OCI-LY3 (cell line): ENCODE results near the gene PDZD7.

Source experiments
- H2AFZ ChIP-seq: fragments of 200-600, 300-600 bp; shearing (Covaris generic); 2 replicates; pipeline ENCODE4 v1.6.0; 2014; ENCODE audit warnings: antibody characterized with exemption, low read depth, low read length
- H3K27ac ChIP-seq: fragments of 200-600, 300-600 bp; sonication (generic); 2 replicates; pipeline ENCODE4 v1.5.1; 2014; ENCODE audit warnings: mild to moderate bottlenecking, low read length, moderate library complexity, mixed read lengths
- H3K27me3 ChIP-seq: fragments of 200-600, 300-600 bp; sonication (generic); 2 replicates; pipeline ENCODE4 v1.6.1; 2014; ENCODE audit warnings: low read depth, low read length, mixed read lengths
- H3K36me3 ChIP-seq: fragments of 200-600, 300-600 bp; sonication (generic); replicated peaks from 2 replicates; pipeline ENCODE3; 2014; ENCODE audit warnings: low read depth, low read length, mixed read lengths
- H3K4me1 ChIP-seq: fragments of 300-600, 200-600 bp; sonication (generic); 2 replicates; pipeline ENCODE4 v1.6.1; 2014; ENCODE audit warnings: low read length, mixed read lengths
- H3K4me2 ChIP-seq: fragments of 200-600, 300-600 bp; sonication (generic); 2 replicates; pipeline ENCODE4 v1.6.1; 2014; ENCODE audit warnings: low read length, mixed read lengths
- H3K4me3 ChIP-seq: fragments of 300-600, 200-600 bp; sonication (generic); 2 replicates; pipeline ENCODE4 v1.5.1; 2014; ENCODE audit warnings: antibody characterized with exemption, mild to moderate bottlenecking, low read length, moderate library complexity
- H3K79me2 ChIP-seq: fragments of 300-600, 200-600 bp; shearing (Covaris generic); 2 replicates; pipeline ENCODE4 v1.6.1; 2014; ENCODE audit warnings: mild to moderate bottlenecking, low read length, mixed read lengths
- H3K9ac ChIP-seq: fragments of 300-600, 200-600 bp; shearing (Covaris generic); 2 replicates; pipeline ENCODE4 v1.6.0; 2014; ENCODE audit warnings: mild to moderate bottlenecking, low read length, moderate library complexity
- H3K9me3 ChIP-seq: fragments of 200-600, 300-600 bp; shearing (Covaris generic); 2 replicates; pipeline ENCODE4 v1.6.1; 2014; ENCODE audit warnings: low read length, mixed read lengths; ENCODE audit not compliant: insufficient read depth
- H4K20me1 ChIP-seq: fragments of 200-600, 300-600 bp; sonication (generic); 2 replicates; pipeline ENCODE4 v1.6.1; 2016; ENCODE audit warnings: low read length, mixed read lengths; ENCODE audit not compliant: insufficient read depth
- CTCF ChIP-seq: fragments of 200-600, 300-600 bp; sonication (generic); IDR thresholded peaks from 2 replicates; pipeline ENCODE4 v1.5.1; 2014; ENCODE audit warnings: antibody characterized with exemption, low read length, low read depth
- EZH2phosphoT487 ChIP-seq: fragments of 200-600 bp; shearing (Covaris generic); IDR thresholded peaks from 2 replicates; pipeline ENCODE4 v1.6.1; 2018; ENCODE audit warnings: antibody characterized with exemption, mixed run types, low read depth

PDZD7 gene

GRCh38 chr10:101007915-101008822 is 22.8 kb downstream of the PDZD7 start:
- Histone ChIP-seq H3K4me1 (peaks cover 10% of the 10 kb centered on the region), H4K20me1 (no peaks in the 10 kb centered on the region), H3K9ac (no peak overlapping the region)

DNA sequence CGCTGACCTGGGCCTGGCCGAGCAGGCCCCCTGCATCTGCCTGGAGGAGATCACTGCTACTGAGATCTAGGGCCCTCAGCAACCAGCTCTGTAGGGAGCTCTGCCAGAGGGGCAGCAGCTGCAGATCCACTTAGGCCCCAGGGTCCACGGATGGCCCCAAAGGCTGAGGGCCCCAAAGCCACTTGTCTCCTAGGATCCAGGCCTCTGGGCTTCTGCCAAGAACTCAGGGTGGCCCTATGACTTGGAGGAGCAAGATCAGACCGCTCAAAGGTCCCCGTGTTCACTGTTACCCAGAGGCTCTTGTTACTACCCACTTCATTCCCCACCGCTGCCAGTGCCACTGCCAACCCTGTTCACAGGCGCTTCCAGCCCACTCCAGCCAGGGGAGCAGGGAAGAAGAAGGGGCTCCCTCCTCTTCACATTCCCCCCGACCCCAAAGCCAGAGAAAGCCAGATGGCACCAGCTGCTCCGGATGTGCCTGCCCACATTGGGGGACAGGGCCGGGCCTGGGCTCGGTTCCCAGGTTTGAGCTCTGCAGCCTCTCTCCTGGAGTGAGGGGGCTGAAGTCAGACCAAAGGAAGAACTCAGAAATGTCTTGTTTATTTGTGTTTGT is 23.7 kb downstream of the PDZD7 start:
- H3K27ac ChIP-seq = no peak overlapping the region
- H3K9me3 ChIP-seq = no peaks in the 10 kb centered on the region
- H4K20me1 ChIP-seq = no peaks in the 10 kb centered on the region
- peaks cover under 1% of the 10 kb centered on the region; the same call in 1 of the 2 replicates for H3K4me1 ChIP-seq
- H2AFZ ChIP-seq = no peak overlapping the region
- H3K4me2 ChIP-seq = no peak overlapping the region
- no peaks in the 10 kb centered on the region for H3K79me2 ChIP-seq
- no peaks in the 10 kb centered on the region for H3K36me3 ChIP-seq
- H3K27me3 ChIP-seq = no peaks in the 10 kb centered on the region
- no peak overlapping the region for H3K4me3 ChIP-seq
- no peak for TF ChIP-seq CTCF
- no peak for TF ChIP-seq EZH2phosphoT487
- H3K9ac ChIP-seq = no peak overlapping the region

More at GRCh38 chr10:101007915-101008822, 22.8 kb downstream of the PDZD7 start:
- Histone ChIP-seq H3K9me3 (no peaks in the 10 kb centered on the region), H2AFZ (no peak overlapping the region), H3K27me3 (no peaks in the 10 kb centered on the region), H3K4me2 (no peak overlapping the region), H3K27ac (no peak overlapping the region), H3K36me3 (no peaks in the 10 kb centered on the region), H3K4me3 (no peak overlapping the region), H3K79me2 (no peaks in the 10 kb centered on the region)
- TF ChIP-seq CTCF (no peak), EZH2phosphoT487 (no peak)

GRCh38 chr10:101006593-101007098 is 24.3 kb downstream of the PDZD7 start:
- Histone ChIP-seq H3K4me2 (no peak overlapping the region), H3K4me1 (no peaks in the 10 kb centered on the region), H3K27me3 (no peaks in the 10 kb centered on the region), H3K36me3 (no peaks in the 10 kb centered on the region), H3K4me3 (no peak overlapping the region), H3K79me2 (no peaks in the 10 kb centered on the region), H2AFZ (no peak overlapping the region), H4K20me1 (no peaks in the 10 kb centered on the region), H3K27ac (no peak overlapping the region), H3K9ac (no peak overlapping the region), H3K9me3 (no peaks in the 10 kb centered on the region)
- no peak for TF ChIP-seq CTCF
- no peak for TF ChIP-seq EZH2phosphoT487
